ENCODE measurements around the gene EVA1C.
"Not testable (repeated sequence)": the region's sequence is repeated elsewhere in the genome, so short reads cannot be mapped to it uniquely, and the experiment has no call there.

Gene EVA1C

DNA sequence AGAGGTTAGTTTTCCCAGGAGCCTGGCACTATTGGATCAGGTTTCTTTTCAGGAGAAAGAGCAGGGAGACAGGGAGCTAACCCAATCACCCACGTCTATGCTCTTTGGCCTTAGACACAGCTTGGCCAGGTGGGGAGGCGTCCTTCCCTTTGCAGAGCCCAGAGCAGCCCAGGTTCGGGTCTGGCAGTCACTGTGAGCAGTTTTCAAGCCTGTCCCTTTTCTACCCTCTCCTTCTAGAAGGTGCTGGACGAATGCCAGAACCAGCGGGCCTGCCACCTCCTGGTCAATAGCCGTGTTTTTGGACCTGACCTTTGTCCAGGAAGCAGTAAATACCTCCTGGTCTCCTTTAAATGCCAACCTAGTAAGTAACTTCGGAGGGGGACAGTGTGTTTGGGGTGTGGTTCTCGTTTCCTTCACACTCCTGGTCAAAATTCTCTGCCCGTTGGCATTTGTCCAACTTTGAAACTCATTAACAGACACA, 44.9 kb downstream of the EVA1C start:
- H3K27ac ChIP-seq = peak overlapping the region; percentile 65
- no peak for DNase-seq (ENCODE audit: low spot score)
- TF ChIP-seq CTCF (conservative IDR thresholded peaks at IDR 0.05; ENCODE audit: low read depth) = no peak
- ChIA-PET CTCF (interaction anchor here (0.6 kb wide), 2 partner anchors 25 to 99 kb away, joined by 3 read pairs; no protein-coding TSS in a partner anchor), POLR2A (ENCODE audit: low non-redundant PET) (no interaction called here)

DNA sequence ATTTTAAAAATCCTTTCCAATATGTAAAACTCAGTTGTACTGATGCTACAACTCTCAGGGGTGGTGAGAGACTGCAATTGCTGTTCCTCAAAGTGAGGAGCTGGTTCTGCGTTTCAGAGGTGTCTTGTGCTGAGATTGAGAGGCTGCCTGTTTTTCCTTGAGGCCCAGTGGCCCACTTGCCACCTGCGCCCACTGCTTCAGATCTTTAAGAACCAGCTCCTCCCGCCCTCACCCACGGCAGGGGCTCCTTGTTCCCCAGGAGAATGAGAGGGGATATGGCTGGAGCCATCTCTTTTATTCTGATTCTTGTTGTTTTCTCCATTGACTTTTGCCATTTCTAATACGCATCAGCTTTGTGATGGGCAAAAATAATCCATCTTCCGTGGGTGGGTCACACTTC, 45.5 kb downstream of the EVA1C start:
- POLR2A ChIA-PET (ENCODE audit: low non-redundant PET) = no interaction called here
- H3K27ac ChIP-seq = peak overlapping the region; percentile 65; the same call in 1 of the 2 replicates

GRCh38 chr21:32459972-32460371, 47.5 kb downstream of the EVA1C start:
- CTCF ChIA-PET = no interaction called here
- POLR2A ChIA-PET (ENCODE audit: low non-redundant PET) = no interaction called here
- no peak for TF ChIP-seq CTCF (conservative IDR thresholded peaks at IDR 0.05; ENCODE audit: low read depth)

More for the DNA sequence above, 45.5 kb downstream of the EVA1C start:
- no peak for TF ChIP-seq CTCF (conservative IDR thresholded peaks at IDR 0.05; ENCODE audit: low read depth)
- DNase-seq (ENCODE audit: low spot score) = no peak
- CTCF ChIA-PET = no interaction called here

GRCh38 chr21:32461503-32461902, 49.0 kb downstream of the EVA1C start:
- no peak for DNase-seq (ENCODE audit: low spot score)
- no peak for TF ChIP-seq CTCF (conservative IDR thresholded peaks at IDR 0.05; ENCODE audit: low read depth)
- ChIA-PET CTCF (no interaction called here), POLR2A (ENCODE audit: low non-redundant PET) (no interaction called here)
- peak overlapping the region; percentile 17 for H3K27ac ChIP-seq

More at GRCh38 chr21:32459972-32460371, 47.5 kb downstream of the EVA1C start:
- H3K27ac ChIP-seq = no peak overlapping the region
- no peak for DNase-seq (ENCODE audit: low spot score)

- DNase-seq (ENCODE audit: low spot score); POLR2A ChIA-PET (ENCODE audit: low non-redundant PET): not testable (repeated sequence)
- peak overlapping the region; percentile 82 for H3K27ac ChIP-seq
- CTCF ChIA-PET = interaction anchor here (0.6 kb wide), 1 partner anchor 37 kb away, joined by 3 read pairs; no protein-coding TSS in a partner anchor
Measured at GRCh38 chr21:32462564-32462963, 50.1 kb downstream of the EVA1C start.

DNA sequence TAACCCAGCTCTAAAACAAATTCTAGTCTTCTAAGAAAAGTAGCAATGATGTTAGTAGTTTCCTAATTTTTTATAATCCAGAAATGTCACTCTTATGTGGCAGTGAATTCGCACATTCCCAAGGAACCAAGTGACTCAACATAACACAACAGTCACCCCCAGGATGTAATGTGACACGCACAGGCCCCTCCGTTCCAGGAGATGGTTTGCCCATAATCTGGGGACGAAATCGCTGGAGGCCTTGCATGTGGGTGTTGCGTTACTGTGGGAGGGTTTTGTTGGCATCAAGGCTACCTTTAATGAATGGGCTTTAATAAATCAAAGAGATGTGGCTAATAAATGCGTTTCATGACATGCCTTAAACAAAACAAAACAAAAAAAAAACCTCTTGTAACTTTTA, 50.9 kb downstream of the EVA1C start:
- TF ChIP-seq CTCF (conservative IDR thresholded peaks at IDR 0.05; ENCODE audit: low read depth) = no peak
- ChIA-PET POLR2A (ENCODE audit: low non-redundant PET) (no interaction called here), CTCF (interaction anchor here (0.6 to 0.7 kb wide), 3 partner anchors 31 to 129 kb away, joined by 3 to 7 read pairs (median 4); no protein-coding TSS in a partner anchor)
- DNase-seq (ENCODE audit: low spot score) = no peak
- H3K27ac ChIP-seq = peak overlapping the region; percentile 82

GRCh38 chr21:32463889-32464300, 51.4 kb downstream of the EVA1C start:
- TF ChIP-seq CTCF (conservative IDR thresholded peaks at IDR 0.05; ENCODE audit: low read depth) = no peak
- ChIA-PET CTCF (interaction anchor here (0.6 to 0.7 kb wide), 3 partner anchors 31 to 165 kb away, joined by 3 to 7 read pairs (median 4); no protein-coding TSS in a partner anchor), POLR2A (ENCODE audit: low non-redundant PET) (no interaction called here)
- peak; percentile 40 for DNase-seq (ENCODE audit: low spot score)
- peak overlapping the region; percentile 82 for H3K27ac ChIP-seq

Measured in RWPE1 (cell line).